ENCODE data around the gene ABHD8. TPM values are rescaled to one million over a fixed set of nuclear protein-coding genes. Genes with fewer than 3 reads are reported as not detected.
A peak's percentile ranks its signal among the peaks of the same experiment; 100 is the strongest.

Gene ABHD8, protein sequence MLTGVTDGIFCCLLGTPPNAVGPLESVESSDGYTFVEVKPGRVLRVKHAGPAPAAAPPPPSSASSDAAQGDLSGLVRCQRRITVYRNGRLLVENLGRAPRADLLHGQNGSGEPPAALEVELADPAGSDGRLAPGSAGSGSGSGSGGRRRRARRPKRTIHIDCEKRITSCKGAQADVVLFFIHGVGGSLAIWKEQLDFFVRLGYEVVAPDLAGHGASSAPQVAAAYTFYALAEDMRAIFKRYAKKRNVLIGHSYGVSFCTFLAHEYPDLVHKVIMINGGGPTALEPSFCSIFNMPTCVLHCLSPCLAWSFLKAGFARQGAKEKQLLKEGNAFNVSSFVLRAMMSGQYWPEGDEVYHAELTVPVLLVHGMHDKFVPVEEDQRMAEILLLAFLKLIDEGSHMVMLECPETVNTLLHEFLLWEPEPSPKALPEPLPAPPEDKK
- total RNA-seq (2016; rRNA removed; fragmentation: Illumina TruSeq; extraction: Trizol), result 5.6 and 7.2 TPM in 2 replicates
- total RNA-seq (2016; cell fraction: cytosol; rRNA removed; fragmentation: Illumina TruSeq; extraction: Trizol; ENCODE audit: low read depth), result 8.5 and 10.5 TPM in 2 replicates
- total RNA-seq (2016; cell fraction: insoluble cytoplasmic fraction; rRNA removed; fragmentation: Illumina TruSeq; extraction: Trizol), result 4.8 and 6.5 TPM in 2 replicates
- total RNA-seq (2016; cell fraction: membrane; rRNA removed; fragmentation: Illumina TruSeq; extraction: Trizol), result 17.7 and 20.6 TPM in 2 replicates
- total RNA-seq (2016; cell fraction: nucleus; rRNA removed; fragmentation: Illumina TruSeq; extraction: Trizol), result 2.8 and 3.3 TPM in 2 replicates
- polyA plus RNA-seq (2011; rRNA removed), result 6.3 and 9.9 TPM in 2 replicates
- polyA plus RNA-seq (2011; cell fraction: cytosol; rRNA removed), result 8.3 and 14.2 TPM in 2 replicates
- 8.7 and 9.0 TPM in 2 replicates for polyA plus RNA-seq (2011; cell fraction: nucleus; rRNA removed)
- polyA plus RNA-seq (2012), result 5.9 and 7.7 TPM in 2 replicates
- polyA plus RNA-seq (2016; cell fraction: cytosol; fragmentation: Illumina TruSeq; extraction: Trizol; ENCODE audit: low read depth), result 15.3 and 17.8 TPM in 2 replicates
- 7.9 and 9.0 TPM in 2 replicates for polyA plus RNA-seq (2016; cell fraction: insoluble cytoplasmic fraction; fragmentation: Illumina TruSeq; extraction: Trizol; ENCODE audit: low read depth)
- 23.3 and 24.4 TPM in 2 replicates for polyA plus RNA-seq (2016; cell fraction: membrane; fragmentation: Illumina TruSeq; extraction: Trizol; ENCODE audit: low read depth)
- polyA plus RNA-seq (2016; cell fraction: nucleus; fragmentation: Illumina TruSeq; extraction: Trizol; ENCODE audit: insufficient read depth, low read depth), result 6.1 and 8.3 TPM in 2 replicates
- 4.2 and 22.1 TPM in 2 replicates for polyA minus RNA-seq (2011; rRNA and poly(A)+ RNA removed; ENCODE audit: low replicate concordance)
- 9.0 and 9.2 TPM in 2 replicates for polyA minus RNA-seq (2011; cell fraction: cytosol; rRNA and poly(A)+ RNA removed)
- 4.6 and 6.1 TPM in 2 replicates for polyA minus RNA-seq (2011; cell fraction: nucleus; rRNA and poly(A)+ RNA removed)
- percentile 45 among the genes with signal in this experiment for Bru-seq, nascent RNA
- percentile 52 among the genes with signal in this experiment for BruChase-seq, experiment 1, labeled RNA remaining after a 6-hour chase
- percentile 46 among the genes with signal in this experiment for BruChase-seq, experiment 2, labeled RNA remaining after a 2-hour chase
- long read RNA-seq, experiment 1, transcript ABHD8-201 (5 exons, 2,090 nt), result major isoform, 21 of 28 reads
- long read RNA-seq, experiment 1, partial matches to known transcripts, result 4 of 28 reads
- long read RNA-seq, experiment 1, other reads (novel, unspliced or antisense), result 3 of 28 reads
- long read RNA-seq, experiment 2, transcript ABHD8-201 (5 exons, 2,090 nt), result major isoform, 32 of 54 reads
- long read RNA-seq, experiment 2, partial matches to known transcripts, result 12 of 54 reads
- long read RNA-seq, experiment 2, other reads (novel, unspliced or antisense), result 10 of 54 reads

DNA sequence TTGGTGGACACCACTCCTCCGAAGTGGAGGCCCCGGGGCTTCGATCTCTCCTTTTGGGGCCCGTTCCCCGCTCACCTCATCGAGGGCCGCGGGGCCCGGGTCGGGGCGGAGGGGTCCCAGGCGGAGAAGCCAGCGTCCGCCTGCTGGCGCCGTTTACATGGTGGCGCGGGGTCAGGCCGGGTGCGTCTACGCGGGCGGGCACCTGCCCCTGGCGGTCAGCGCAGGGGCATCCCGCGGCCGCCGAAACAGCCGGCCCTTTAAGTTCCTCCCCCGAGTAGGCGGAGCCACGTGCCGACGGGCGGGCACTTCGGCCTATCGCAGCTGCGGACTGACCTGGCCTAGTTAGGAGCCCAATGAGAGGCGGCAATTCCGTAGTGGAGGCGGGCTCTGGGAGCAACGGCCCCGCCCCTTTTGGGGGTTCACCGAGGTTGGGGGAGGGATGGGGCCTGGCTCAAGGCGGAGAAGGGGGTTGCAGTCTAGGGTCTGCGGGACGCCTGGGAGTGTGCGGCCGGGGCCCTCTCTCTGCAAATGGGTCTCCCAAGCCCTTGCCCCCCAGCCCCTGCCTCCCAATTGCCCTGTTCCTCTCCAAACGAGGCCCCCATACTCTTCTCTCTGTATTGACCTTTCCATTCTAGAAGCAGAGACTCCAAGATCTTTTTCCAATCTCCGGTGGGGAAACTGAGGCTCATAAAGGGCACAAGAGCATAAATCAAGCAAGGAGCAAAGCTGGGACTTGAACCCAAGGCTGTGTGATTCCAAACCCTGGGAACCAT is at the start of gene ABHD8:
TSS of gene ABHD8 (minus strand) at position 259 of the 773 bp plus-strand sequence. CDS start 1,809 bp downstream, outside the sequence.
- Histone ChIP-seq H3K4me1 (ENCODE audit: insufficient read depth, low read length) (peaks cover 33% of the 10 kb centered on the region), H2AFZ (ENCODE audit: low read length) (peak within 1 kb of the TSS; percentile 35), H3K27me3 (ENCODE audit: control insufficient read depth in 1 of 2, insufficient read depth in 2 of 2, low read length in 2 of 2) (no peaks in the 10 kb centered on the region), H3K4me2 (ENCODE audit: low read depth, low read length) (peak within 1 kb of the TSS; percentile 97), H4K20me1 (ENCODE audit: insufficient read depth, low read length) (no peaks in the 10 kb centered on the region), H3K9me3 (ENCODE audit: low read length) (peaks cover 1% of the 10 kb centered on the region; the same call in 1 of the 2 replicates), H3K79me2 (ENCODE audit: insufficient read depth, low read length) (peaks cover 3% of the 10 kb centered on the region), H3K27ac (ENCODE audit: extremely low read length, insufficient read depth, low read length) (peak within 1 kb of the TSS; percentile 57), H3K9ac (ENCODE audit: insufficient read depth, low read depth, low read length) (peak within 1 kb of the TSS; percentile 76), H3K36me3 (replicated peaks in 1 of 2; ENCODE audit: control insufficient read depth in 1 of 2, insufficient read depth in 2 of 2, low read length in 2 of 2) (peaks cover 0 to 3% of the 10 kb centered on the region in 2 experiments; a peak in 1 of 5 replicates), H3K4me3 (replicated peaks in 1 of 3; ENCODE audit: insufficient read depth in 1 of 3, low read depth in 2 of 3, low read length in 3 of 3) (peak within 1 kb of the TSS; percentile 81 to 88 (median 81))
- WGBS (ENCODE audit: low lambda C conversion rate), result 0% methylated on average over 9 of the region's 52 CpGs
- ChIA-PET CTCF (ENCODE audit: low intra/inter-chr PET ratio, low total read pairs) (no interaction called here), POLR2A (interaction anchor here (0.6 to 1.8 kb wide), 5 partner anchors 48 to 88 kb away, joined by 3 to 6 read pairs (median 3); partner anchors contain the start of gene USE1)
- intact Hi-C loops (cut with micrococcal nuclease; ENCODE audit: unreplicated experiment) (loop anchor here (1.0 kb wide), 1 partner anchor 88 kb away; the partner anchor contains the start of gene USE1), in situ Hi-C loops (cut with HindIII; ENCODE audit: extremely low pct_ligation_motif_present, low pct_unique_long_range_greater_than_20kb) (no loop called here)
- no TSS peak for BruUV-seq (replicated peaks)
- DNase-seq (ENCODE audit: low spot score) (peak; percentile 93), FAIRE-seq (peak; percentile 36), ATAC-seq (peak; percentile 88)
- TF ChIP-seq CREB1 (IDR thresholded peaks at IDR 0.05), result peak; percentile 85
- peak; percentile 41; the same call in 1 of the 2 replicates for TF ChIP-seq CREB1 (CRISPR knock-in tag; IDR thresholded peaks at IDR 0.05)
- TF ChIP-seq, protein P1, sequence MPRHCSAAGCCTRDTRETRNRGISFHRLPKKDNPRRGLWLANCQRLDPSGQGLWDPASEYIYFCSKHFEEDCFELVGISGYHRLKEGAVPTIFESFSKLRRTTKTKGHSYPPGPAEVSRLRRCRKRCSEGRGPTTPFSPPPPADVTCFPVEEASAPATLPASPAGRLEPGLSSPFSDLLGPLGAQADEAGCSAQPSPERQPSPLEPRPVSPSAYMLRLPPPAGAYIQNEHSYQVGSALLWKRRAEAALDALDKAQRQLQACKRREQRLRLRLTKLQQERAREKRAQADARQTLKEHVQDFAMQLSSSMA (CRISPR knock-in tag; IDR thresholded peaks at IDR 0.05), result peak; percentile 36; the same call in 1 of the 2 replicates
- TF ChIP-seq MLLT10 (CRISPR knock-in tag; IDR thresholded peaks at IDR 0.05), result no peak
- no peak for TF ChIP-seq ZNF563 (CRISPR knock-in tag; IDR thresholded peaks at IDR 0.05)
- TF ChIP-seq ZBTB8A (CRISPR knock-in tag; IDR thresholded peaks at IDR 0.05; ENCODE audit: borderline replicate concordance, low read depth), result no peak
- peak; percentile 38; the same call in 1 of the 2 replicates for TF ChIP-seq ZSCAN31 (CRISPR knock-in tag; IDR thresholded peaks at IDR 0.05; ENCODE audit: low read depth)
- TF ChIP-seq TSC22D2 (CRISPR knock-in tag; IDR thresholded peaks at IDR 0.05; ENCODE audit: borderline replicate concordance), result no peak
- peak; percentile 49 for TF ChIP-seq GATAD1 (CRISPR knock-in tag; IDR thresholded peaks at IDR 0.05)
- peak; percentile 55; the same call in 1 of the 2 replicates for TF ChIP-seq FOXK1 (CRISPR knock-in tag; IDR thresholded peaks at IDR 0.05; ENCODE audit: borderline replicate concordance, low read depth)
- TF ChIP-seq, protein P2, sequence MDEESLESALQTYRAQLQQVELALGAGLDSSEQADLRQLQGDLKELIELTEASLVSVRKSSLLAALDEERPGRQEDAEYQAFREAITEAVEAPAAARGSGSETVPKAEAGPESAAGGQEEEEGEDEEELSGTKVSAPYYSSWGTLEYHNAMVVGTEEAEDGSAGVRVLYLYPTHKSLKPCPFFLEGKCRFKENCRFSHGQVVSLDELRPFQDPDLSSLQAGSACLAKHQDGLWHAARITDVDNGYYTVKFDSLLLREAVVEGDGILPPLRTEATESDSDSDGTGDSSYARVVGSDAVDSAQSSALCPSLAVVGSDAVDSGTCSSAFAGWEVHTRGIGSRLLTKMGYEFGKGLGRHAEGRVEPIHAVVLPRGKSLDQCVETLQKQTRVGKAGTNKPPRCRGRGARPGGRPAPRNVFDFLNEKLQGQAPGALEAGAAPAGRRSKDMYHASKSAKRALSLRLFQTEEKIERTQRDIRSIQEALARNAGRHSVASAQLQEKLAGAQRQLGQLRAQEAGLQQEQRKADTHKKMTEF (CRISPR knock-in tag; IDR thresholded peaks at IDR 0.05), result peak; percentile 75
- TF ChIP-seq HDAC1 (CRISPR knock-in tag; IDR thresholded peaks at IDR 0.05), result peak; percentile 64
- TF ChIP-seq ZNF335 (CRISPR knock-in tag; IDR thresholded peaks at IDR 0.05), result peak; percentile 55; the same call in 1 of the 2 replicates
